ENCODE results near the gene ARFRP1. TPM values are rescaled to one million over a fixed set of nuclear protein-coding genes. Genes with fewer than 3 reads are reported as not detected.
A peak's percentile ranks its signal among the peaks of the same experiment; 100 is the strongest.

Gene ARFRP1
- total and polyA plus RNA-seq, 2 of the 13 experiments (the other 11 are each of a cell fraction or from before 2014, with no cell fraction given) = 32.0 to 51.1 TPM

DNA sequence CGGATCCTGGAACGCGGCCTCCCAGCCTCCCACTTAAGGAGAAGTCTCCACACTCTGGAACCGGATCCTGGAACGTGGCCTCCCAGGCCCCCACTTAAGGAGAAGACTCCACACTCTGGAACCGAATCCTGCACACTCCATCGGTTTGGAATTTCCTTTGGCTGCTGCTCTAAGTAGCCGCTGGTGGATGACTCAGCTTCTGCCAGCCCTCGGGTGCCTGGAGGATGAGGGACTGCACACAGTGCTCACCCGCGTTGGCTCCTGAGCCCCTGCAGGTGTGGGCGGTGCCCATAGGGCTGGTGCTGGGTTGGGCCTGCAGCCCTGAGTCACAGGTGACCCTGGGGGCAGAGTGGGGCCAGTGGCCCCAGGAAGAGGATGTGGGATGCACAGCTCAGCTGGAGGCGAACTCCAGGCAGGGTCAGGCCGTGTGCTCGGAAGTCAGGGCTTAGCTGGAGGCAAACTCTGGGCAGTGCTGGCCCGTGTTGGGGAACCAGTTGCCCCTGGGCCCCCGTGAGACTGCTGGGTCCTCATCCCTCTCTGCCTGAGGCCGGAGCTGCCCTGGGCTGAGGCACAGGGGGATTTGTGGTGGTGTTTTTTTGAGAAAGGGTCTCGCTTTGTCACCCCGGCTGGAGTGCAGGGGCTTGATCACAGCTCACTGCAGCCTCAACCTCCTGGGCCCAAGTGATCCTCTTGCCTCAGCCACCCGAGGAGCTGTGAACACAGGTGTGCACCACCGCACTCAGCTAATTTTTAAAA, 25.2 kb downstream of the ARFRP1 start (continued):
- peak; percentile 25; the same call in 1 of the 2 replicates for TF ChIP-seq MYC (CRISPR knock-in tag; IDR thresholded peaks at IDR 0.05; ENCODE audit: borderline replicate concordance)
- TF ChIP-seq, protein P1, sequence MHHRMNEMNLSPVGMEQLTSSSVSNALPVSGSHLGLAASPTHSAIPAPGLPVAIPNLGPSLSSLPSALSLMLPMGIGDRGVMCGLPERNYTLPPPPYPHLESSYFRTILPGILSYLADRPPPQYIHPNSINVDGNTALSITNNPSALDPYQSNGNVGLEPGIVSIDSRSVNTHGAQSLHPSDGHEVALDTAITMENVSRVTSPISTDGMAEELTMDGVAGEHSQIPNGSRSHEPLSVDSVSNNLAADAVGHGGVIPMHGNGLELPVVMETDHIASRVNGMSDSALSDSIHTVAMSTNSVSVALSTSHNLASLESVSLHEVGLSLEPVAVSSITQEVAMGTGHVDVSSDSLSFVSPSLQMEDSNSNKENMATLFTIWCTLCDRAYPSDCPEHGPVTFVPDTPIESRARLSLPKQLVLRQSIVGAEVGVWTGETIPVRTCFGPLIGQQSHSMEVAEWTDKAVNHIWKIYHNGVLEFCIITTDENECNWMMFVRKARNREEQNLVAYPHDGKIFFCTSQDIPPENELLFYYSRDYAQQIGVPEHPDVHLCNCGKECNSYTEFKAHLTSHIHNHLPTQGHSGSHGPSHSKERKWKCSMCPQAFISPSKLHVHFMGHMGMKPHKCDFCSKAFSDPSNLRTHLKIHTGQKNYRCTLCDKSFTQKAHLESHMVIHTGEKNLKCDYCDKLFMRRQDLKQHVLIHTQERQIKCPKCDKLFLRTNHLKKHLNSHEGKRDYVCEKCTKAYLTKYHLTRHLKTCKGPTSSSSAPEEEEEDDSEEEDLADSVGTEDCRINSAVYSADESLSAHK (CRISPR knock-in tag; IDR thresholded peaks at IDR 0.05; ENCODE audit: borderline replicate concordance) = no peak
- TF ChIP-seq, protein P2, sequence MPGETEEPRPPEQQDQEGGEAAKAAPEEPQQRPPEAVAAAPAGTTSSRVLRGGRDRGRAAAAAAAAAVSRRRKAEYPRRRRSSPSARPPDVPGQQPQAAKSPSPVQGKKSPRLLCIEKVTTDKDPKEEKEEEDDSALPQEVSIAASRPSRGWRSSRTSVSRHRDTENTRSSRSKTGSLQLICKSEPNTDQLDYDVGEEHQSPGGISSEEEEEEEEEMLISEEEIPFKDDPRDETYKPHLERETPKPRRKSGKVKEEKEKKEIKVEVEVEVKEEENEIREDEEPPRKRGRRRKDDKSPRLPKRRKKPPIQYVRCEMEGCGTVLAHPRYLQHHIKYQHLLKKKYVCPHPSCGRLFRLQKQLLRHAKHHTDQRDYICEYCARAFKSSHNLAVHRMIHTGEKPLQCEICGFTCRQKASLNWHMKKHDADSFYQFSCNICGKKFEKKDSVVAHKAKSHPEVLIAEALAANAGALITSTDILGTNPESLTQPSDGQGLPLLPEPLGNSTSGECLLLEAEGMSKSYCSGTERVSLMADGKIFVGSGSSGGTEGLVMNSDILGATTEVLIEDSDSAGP (CRISPR knock-in tag; IDR thresholded peaks at IDR 0.05; ENCODE audit: borderline replicate concordance) = peak; percentile 18; the same call in 1 of the 2 replicates
- no peak for TF ChIP-seq ONECUT2 (CRISPR knock-in tag; IDR thresholded peaks at IDR 0.05)
- TF ChIP-seq SATB2 (CRISPR knock-in tag; IDR thresholded peaks at IDR 0.05) = no peak
- no peak for TF ChIP-seq ZFP36 (IDR thresholded peaks at IDR 0.05; ENCODE audit: borderline replicate concordance, low read depth, low read length, partially characterized antibody)
- TF ChIP-seq, protein P3, sequence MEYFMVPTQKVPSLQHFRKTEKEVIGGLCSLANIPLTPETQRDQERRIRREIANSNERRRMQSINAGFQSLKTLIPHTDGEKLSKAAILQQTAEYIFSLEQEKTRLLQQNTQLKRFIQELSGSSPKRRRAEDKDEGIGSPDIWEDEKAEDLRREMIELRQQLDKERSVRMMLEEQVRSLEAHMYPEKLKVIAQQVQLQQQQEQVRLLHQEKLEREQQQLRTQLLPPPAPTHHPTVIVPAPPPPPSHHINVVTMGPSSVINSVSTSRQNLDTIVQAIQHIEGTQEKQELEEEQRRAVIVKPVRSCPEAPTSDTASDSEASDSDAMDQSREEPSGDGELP (IDR thresholded peaks at IDR 0.05; ENCODE audit: borderline replicate concordance, low read depth) = peak; percentile 65; the same call in 1 of the 2 replicates
- no peak for TF ChIP-seq SP1 (IDR thresholded peaks at IDR 0.05)
- 0 out of 2 replicates have a peak, but pooled peaks have one; percentile 22 for TF ChIP-seq SP1 (CRISPR knock-in tag; IDR thresholded peaks at IDR 0.05)
- no peak for TF ChIP-seq CAMTA2 (CRISPR knock-in tag; IDR thresholded peaks at IDR 0.05; ENCODE audit: borderline replicate concordance)
- no peak for TF ChIP-seq ZNF282 (IDR thresholded peaks at IDR 0.05; ENCODE audit: partially characterized antibody)
- no peak for TF ChIP-seq ZNF709 (CRISPR knock-in tag; IDR thresholded peaks at IDR 0.05)
- no peak for TF ChIP-seq TRIM24 (CRISPR knock-in tag; IDR thresholded peaks at IDR 0.05)
- TF ChIP-seq, protein P4, sequence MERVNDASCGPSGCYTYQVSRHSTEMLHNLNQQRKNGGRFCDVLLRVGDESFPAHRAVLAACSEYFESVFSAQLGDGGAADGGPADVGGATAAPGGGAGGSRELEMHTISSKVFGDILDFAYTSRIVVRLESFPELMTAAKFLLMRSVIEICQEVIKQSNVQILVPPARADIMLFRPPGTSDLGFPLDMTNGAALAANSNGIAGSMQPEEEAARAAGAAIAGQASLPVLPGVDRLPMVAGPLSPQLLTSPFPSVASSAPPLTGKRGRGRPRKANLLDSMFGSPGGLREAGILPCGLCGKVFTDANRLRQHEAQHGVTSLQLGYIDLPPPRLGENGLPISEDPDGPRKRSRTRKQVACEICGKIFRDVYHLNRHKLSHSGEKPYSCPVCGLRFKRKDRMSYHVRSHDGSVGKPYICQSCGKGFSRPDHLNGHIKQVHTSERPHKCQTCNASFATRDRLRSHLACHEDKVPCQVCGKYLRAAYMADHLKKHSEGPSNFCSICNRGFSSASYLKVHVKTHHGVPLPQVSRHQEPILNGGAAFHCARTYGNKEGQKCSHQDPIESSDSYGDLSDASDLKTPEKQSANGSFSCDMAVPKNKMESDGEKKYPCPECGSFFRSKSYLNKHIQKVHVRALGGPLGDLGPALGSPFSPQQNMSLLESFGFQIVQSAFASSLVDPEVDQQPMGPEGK (CRISPR knock-in tag; IDR thresholded peaks at IDR 0.05) = 0 out of 2 replicates have a peak, but pooled peaks have one; percentile 42
- TF ChIP-seq ZNF329 (CRISPR knock-in tag; IDR thresholded peaks at IDR 0.05; ENCODE audit: low read depth) = no peak
- TF ChIP-seq SRY (CRISPR knock-in tag; IDR thresholded peaks at IDR 0.05) = 0 out of 2 replicates have a peak, but pooled peaks have one; percentile 27
- no peak for TF ChIP-seq ZMYM3 (CRISPR knock-in tag; IDR thresholded peaks at IDR 0.05)
- TF ChIP-seq, protein P5, sequence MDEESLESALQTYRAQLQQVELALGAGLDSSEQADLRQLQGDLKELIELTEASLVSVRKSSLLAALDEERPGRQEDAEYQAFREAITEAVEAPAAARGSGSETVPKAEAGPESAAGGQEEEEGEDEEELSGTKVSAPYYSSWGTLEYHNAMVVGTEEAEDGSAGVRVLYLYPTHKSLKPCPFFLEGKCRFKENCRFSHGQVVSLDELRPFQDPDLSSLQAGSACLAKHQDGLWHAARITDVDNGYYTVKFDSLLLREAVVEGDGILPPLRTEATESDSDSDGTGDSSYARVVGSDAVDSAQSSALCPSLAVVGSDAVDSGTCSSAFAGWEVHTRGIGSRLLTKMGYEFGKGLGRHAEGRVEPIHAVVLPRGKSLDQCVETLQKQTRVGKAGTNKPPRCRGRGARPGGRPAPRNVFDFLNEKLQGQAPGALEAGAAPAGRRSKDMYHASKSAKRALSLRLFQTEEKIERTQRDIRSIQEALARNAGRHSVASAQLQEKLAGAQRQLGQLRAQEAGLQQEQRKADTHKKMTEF (CRISPR knock-in tag; IDR thresholded peaks at IDR 0.05) = no peak
- no peak for TF ChIP-seq TAF15 (IDR thresholded peaks at IDR 0.05; ENCODE audit: low read depth, low read length, poor library complexity, severe bottlenecking)
- TF ChIP-seq ZNF724P (CRISPR knock-in tag; IDR thresholded peaks at IDR 0.05; ENCODE audit: borderline replicate concordance) = no peak
- no peak for TF ChIP-seq BHLHE40 (IDR thresholded peaks at IDR 0.05; ENCODE audit: low read length)
- peak; percentile 29; the same call in 1 of the 2 replicates for TF ChIP-seq SAP130 (CRISPR knock-in tag; IDR thresholded peaks at IDR 0.05; ENCODE audit: low read depth)
